ENCODE results near the gene TMEM127. TPM values are rescaled to one million over a fixed set of nuclear protein-coding genes. Genes with fewer than 3 reads are reported as not detected.

TMEM127 gene
- polyA plus RNA-seq, 3 donors, result 72.3 to 107 (median 78.5) TPM

DNA sequence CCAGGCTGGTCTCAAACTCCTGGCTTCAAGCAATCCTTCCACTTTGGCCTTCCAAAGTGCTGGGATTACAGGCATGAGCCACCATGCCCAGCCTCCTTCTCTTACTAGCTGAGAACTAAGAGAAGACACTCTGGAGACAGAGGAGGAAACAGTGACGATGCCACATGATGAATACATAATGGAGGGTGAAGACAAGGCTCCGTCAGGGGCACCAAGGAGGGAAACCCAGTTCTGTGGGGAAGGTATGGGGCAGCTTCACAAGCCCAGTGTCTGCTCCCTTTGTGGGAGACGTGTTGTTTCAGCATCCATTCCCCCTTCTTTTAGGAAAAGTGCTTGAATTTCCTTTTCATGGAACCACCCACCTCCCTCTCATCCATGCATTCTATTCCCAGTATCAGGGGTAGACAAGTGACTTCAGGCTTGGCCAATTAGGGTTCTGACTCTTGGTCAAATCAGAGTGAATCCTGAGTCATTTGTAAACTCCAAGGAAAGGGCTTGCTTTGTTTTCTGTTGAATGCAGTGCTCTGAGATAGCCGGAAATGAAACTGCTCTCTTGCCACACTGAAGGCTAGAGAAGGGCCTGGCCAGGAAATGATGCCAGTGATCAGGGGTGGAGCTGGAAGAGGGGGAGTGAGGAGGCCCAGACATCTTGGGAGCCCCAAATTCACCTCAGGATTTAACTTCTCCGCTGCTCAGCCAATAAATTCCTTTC lies 23.7 kb downstream of the TMEM127 start:
- H3K27ac Mint-ChIP-seq, result peak overlapping the region; percentile 98 to 100 (median 98)
- peak overlapping the region; percentile 60 to 83 for H3K4me3 Mint-ChIP-seq
- H3K4me1 Mint-ChIP-seq, result peaks cover 74% of the 10 kb centered on the region
- H3K36me3 Mint-ChIP-seq, result peaks cover 22 to 46% of the 10 kb centered on the region in 2 donors
- Histone ChIP-seq H3K36me3 (replicated peaks in 1 of 2; ENCODE audit: control insufficient read depth in 1 of 2, insufficient read depth in 2 of 2, low read length in 2 of 2) (peaks cover 1 to 26% of the 10 kb centered on the region in 2 donors), H3K4me1 (ENCODE audit: control insufficient read depth in 1 of 2, insufficient read depth in 2 of 2, low read length in 2 of 2) (peaks cover 73 to 79% of the 10 kb centered on the region in 2 donors), H3K4me3 (replicated peaks in 1 of 3; ENCODE audit: low read depth in 2 of 3, low read length in 3 of 3) (peak overlapping the region; percentile 0 to 63 (median 24)), H3K79me2 (ENCODE audit: insufficient read depth, low read length) (peaks cover 34% of the 10 kb centered on the region), H3K9ac (ENCODE audit: insufficient read depth, low read length, poor library complexity, severe bottlenecking) (peak overlapping the region; percentile 64), H2AFZ (ENCODE audit: insufficient read depth, low read depth, low read length, poor library complexity, severe bottlenecking) (peak overlapping the region; percentile 39), H4K20me1 (ENCODE audit: insufficient read depth, low read length) (no peaks in the 10 kb centered on the region), H3K9me3 (replicated peaks in 1 of 2; ENCODE audit: control insufficient read depth in 1 of 2, insufficient read depth in 1 of 2, low read length in 2 of 2) (no peaks in the 10 kb centered on the region), H3K27ac (ENCODE audit: low read depth in 1 of 2, low read length in 2 of 2) (peak overlapping the region; percentile 78 to 97), H3K27me3 (ENCODE audit: control insufficient read depth in 2 of 2, insufficient read depth in 2 of 2, low read length in 2 of 2) (no peaks in the 10 kb centered on the region), H3K4me2 (replicated peaks; ENCODE audit: extremely low read depth, low read length, poor library complexity, severe bottlenecking) (peak overlapping the region; percentile 60)
- DNase-seq, result peak; percentile 92 to 97 (median 96)
- no peaks in the 10 kb centered on the region for H3K27me3 Mint-ChIP-seq (ENCODE audit: low read depth in 3 of 3)
- H3K9me3 Mint-ChIP-seq, result peaks cover 0 to 4% (median 2%) of the 10 kb centered on the region in 7 donors
- TF ChIP-seq, protein P1, sequence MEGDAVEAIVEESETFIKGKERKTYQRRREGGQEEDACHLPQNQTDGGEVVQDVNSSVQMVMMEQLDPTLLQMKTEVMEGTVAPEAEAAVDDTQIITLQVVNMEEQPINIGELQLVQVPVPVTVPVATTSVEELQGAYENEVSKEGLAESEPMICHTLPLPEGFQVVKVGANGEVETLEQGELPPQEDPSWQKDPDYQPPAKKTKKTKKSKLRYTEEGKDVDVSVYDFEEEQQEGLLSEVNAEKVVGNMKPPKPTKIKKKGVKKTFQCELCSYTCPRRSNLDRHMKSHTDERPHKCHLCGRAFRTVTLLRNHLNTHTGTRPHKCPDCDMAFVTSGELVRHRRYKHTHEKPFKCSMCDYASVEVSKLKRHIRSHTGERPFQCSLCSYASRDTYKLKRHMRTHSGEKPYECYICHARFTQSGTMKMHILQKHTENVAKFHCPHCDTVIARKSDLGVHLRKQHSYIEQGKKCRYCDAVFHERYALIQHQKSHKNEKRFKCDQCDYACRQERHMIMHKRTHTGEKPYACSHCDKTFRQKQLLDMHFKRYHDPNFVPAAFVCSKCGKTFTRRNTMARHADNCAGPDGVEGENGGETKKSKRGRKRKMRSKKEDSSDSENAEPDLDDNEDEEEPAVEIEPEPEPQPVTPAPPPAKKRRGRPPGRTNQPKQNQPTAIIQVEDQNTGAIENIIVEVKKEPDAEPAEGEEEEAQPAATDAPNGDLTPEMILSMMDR (IDR thresholded peaks at IDR 0.05), result no peak
- intact Hi-C loops (cut with micrococcal nuclease), result loop anchor here in 1 of 2 donors (2.0 to 5.0 kb wide), 3 partner anchors 17 to 35 kb away; partner anchors contain the start of genes STARD7 and TMEM127
- 0% methylated on average over 1 of the region's 5 CpGs for WGBS (ENCODE audit: insufficient coverage)

DNA sequence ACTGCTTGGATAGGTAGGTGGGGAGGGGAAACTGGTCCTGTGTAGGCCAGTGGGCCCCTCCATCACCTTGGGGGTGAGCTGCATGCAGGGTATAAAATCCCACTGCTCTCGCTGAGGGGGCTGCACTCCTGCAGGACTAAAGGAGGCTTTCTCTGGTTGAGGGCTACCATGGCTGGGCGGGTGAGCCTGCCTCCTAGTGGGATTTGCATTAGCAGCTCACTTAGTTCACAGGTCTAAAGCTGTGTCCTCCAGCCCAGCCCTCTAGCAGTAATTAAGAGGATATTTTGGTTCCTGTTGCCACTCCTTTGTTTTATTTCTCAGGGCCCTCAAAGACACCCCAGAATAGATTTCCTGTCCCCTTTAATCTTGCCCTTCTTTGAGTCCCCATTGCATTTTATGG lies 24.6 kb downstream of the TMEM127 start:
- Histone ChIP-seq H2AFZ (ENCODE audit: insufficient read depth, low read depth, low read length, poor library complexity, severe bottlenecking) (no peak overlapping the region), H3K27ac (ENCODE audit: low read depth in 1 of 2, low read length in 2 of 2) (peak overlapping the region; percentile 78 to 97), H3K4me3 (replicated peaks in 1 of 3; ENCODE audit: low read depth in 2 of 3, low read length in 3 of 3) (peak overlapping the region in 1 of 3 experiments; percentile 63), H3K79me2 (ENCODE audit: insufficient read depth, low read length) (peaks cover 26% of the 10 kb centered on the region), H3K9ac (ENCODE audit: insufficient read depth, low read length, poor library complexity, severe bottlenecking) (peak overlapping the region; percentile 64), H3K9me3 (replicated peaks in 1 of 2; ENCODE audit: control insufficient read depth in 1 of 2, insufficient read depth in 1 of 2, low read length in 2 of 2) (no peaks in the 10 kb centered on the region), H4K20me1 (ENCODE audit: insufficient read depth, low read length) (no peaks in the 10 kb centered on the region), H3K36me3 (replicated peaks in 1 of 2; ENCODE audit: control insufficient read depth in 1 of 2, insufficient read depth in 2 of 2, low read length in 2 of 2) (peaks cover 2 to 31% of the 10 kb centered on the region in 2 donors), H3K4me1 (ENCODE audit: control insufficient read depth in 1 of 2, insufficient read depth in 2 of 2, low read length in 2 of 2) (peaks cover 65 to 71% of the 10 kb centered on the region in 2 donors), H3K27me3 (ENCODE audit: control insufficient read depth in 2 of 2, insufficient read depth in 2 of 2, low read length in 2 of 2) (no peaks in the 10 kb centered on the region), H3K4me2 (replicated peaks; ENCODE audit: extremely low read depth, low read length, poor library complexity, severe bottlenecking) (peak overlapping the region; percentile 60)
- H3K4me3 Mint-ChIP-seq, result peak overlapping the region; percentile 60 to 83
- TF ChIP-seq, protein P1 (IDR thresholded peaks at IDR 0.05), result no peak
- H3K36me3 Mint-ChIP-seq, result peaks cover 20 to 47% of the 10 kb centered on the region in 2 donors
- peak overlapping the region; percentile 98 to 100 (median 98) for H3K27ac Mint-ChIP-seq
- no peak for DNase-seq
- peaks cover 0 to 3% (median 2%) of the 10 kb centered on the region in 7 donors for H3K9me3 Mint-ChIP-seq
- peaks cover 66% of the 10 kb centered on the region for H3K4me1 Mint-ChIP-seq
- intact Hi-C loops (cut with micrococcal nuclease), result loop anchor here in 1 of 2 donors (2.0 to 5.0 kb wide), 2 partner anchors 24 to 34 kb away; partner anchors contain the start of genes STARD7 and TMEM127
- H3K27me3 Mint-ChIP-seq (ENCODE audit: low read depth in 3 of 3), result no peaks in the 10 kb centered on the region
- 100% methylated on average over 1 of the region's 2 CpGs for WGBS (ENCODE audit: insufficient coverage)

Data from CD14-positive monocyte (primary cell).